IMR-90 (cell line): Measurements from ENCODE around the gene PRELID3B. TPM values are rescaled to one million over a fixed set of nuclear protein-coding genes. Genes with fewer than 3 reads are reported as not detected.

Experiments used
- ATAC-seq: fragments of 200-7000 bp; cut with Tn5 transposase; 2 replicates; pipeline ENCODE4 v1.9.1; 2020; ENCODE audit warnings: low read depth, mild to moderate bottlenecking, moderate library complexity
- BruUV-seq: library from RNA; stranded (reverse); fragments of 400-500 nt; replicated peaks from 2 replicates; lab custom pipeline; 2021; lab: Mats Ljungman, UMichigan
- CTCF ChIA-PET: fragments of 300-600 bp; formaldehyde crosslinking; extraction: SDS; loops from one replicate; lab custom pipeline; 2021; ENCODE audit warnings: antibody characterized with exemption; lab: Yijun Ruan, JAX
- POLR2A ChIA-PET: fragments of 300-600 bp; sonication (Branson Sonifier 250); formaldehyde crosslinking; loops from one replicate; lab custom pipeline; 2022; ENCODE audit warnings: antibody characterized with exemption; ENCODE audit not compliant: unreplicated experiment; lab: Charles Lee
- DNase-seq: peaks from one replicate; pipeline ENCODE4 v3.0.0; 2013
- H2AFZ ChIP-seq: replicated peaks from 2 replicates; pipeline ENCODE3; 2013; ENCODE audit warnings: low read length, mild to moderate bottlenecking; ENCODE audit not compliant: poor library complexity
- H2AK5ac ChIP-seq: 2 replicates; pipeline ENCODE4 v1.6.1; 2013; ENCODE audit warnings: low read depth, low read length, inconsistent platforms
- H2AK9ac ChIP-seq: replicated peaks from 2 replicates; pipeline ENCODE3; 2013; ENCODE audit warnings: mild to moderate bottlenecking, low read depth, low read length, moderate library complexity; ENCODE audit not compliant: poor library complexity
- H2BK120ac ChIP-seq: 2 replicates; pipeline ENCODE4 v1.6.1; 2013; ENCODE audit warnings: low read depth, low read length, inconsistent platforms
- H2BK15ac ChIP-seq: 3 replicates; pipeline ENCODE4 v1.6.1; 2013; ENCODE audit warnings: low read depth, low read length, inconsistent platforms
- H2BK20ac ChIP-seq: 2 replicates; pipeline ENCODE4 v1.6.1; 2013; ENCODE audit warnings: low read depth, mild to moderate bottlenecking, inconsistent platforms, low read length, moderate library complexity
- H2BK5ac ChIP-seq: 2 replicates; pipeline ENCODE4 v1.6.1; 2013; ENCODE audit warnings: mild to moderate bottlenecking, low read depth, low read length, inconsistent platforms; ENCODE audit not compliant: poor library complexity, severe bottlenecking
- H3K14ac ChIP-seq: replicated peaks from 2 replicates; pipeline ENCODE4 v1.6.1; 2013; ENCODE audit warnings: low read depth, low read length, inconsistent platforms
- H3K18ac ChIP-seq: 2 replicates; pipeline ENCODE4 v1.6.1; 2013; ENCODE audit warnings: low read depth, low read length, control low read depth
- H3K23ac ChIP-seq: 2 replicates; pipeline ENCODE4 v1.6.1; 2013; ENCODE audit warnings: low read depth, low read length, inconsistent platforms
- H3K27ac ChIP-seq: 2 replicates; pipeline ENCODE4 v1.5.1; 2013; ENCODE audit warnings: mild to moderate bottlenecking, control low read depth, low read length; ENCODE audit not compliant: insufficient read depth
- H3K27me3 ChIP-seq: 2 replicates; pipeline ENCODE4 v1.6.1; 2013; ENCODE audit warnings: low read length; ENCODE audit not compliant: control insufficient read depth, insufficient read depth
- H3K36me3 ChIP-seq: 2 replicates; pipeline ENCODE4 v1.6.1; 2013; ENCODE audit warnings: low read length, mixed read lengths; ENCODE audit not compliant: control insufficient read depth, insufficient read depth
- H3K4ac ChIP-seq: 2 replicates; pipeline ENCODE4 v1.6.1; 2013; ENCODE audit warnings: low read depth, low read length, inconsistent platforms
- H3K4me1 ChIP-seq: 2 replicates; pipeline ENCODE4 v1.6.1; 2013; ENCODE audit warnings: low read length, mixed read lengths; ENCODE audit not compliant: control insufficient read depth, insufficient read depth
- H3K4me2 ChIP-seq: 2 replicates; pipeline ENCODE4 v1.6.1; 2013; ENCODE audit warnings: low read depth, mild to moderate bottlenecking, control low read depth, low read length, moderate library complexity
- H3K4me3 ChIP-seq: 2 replicates; pipeline ENCODE4 v1.5.1; 2013; ENCODE audit warnings: low read depth, mild to moderate bottlenecking, control low read depth, low read length, moderate library complexity; ENCODE audit not compliant: insufficient read depth
- H3K56ac ChIP-seq: 2 replicates; pipeline ENCODE4 v1.6.1; 2013; ENCODE audit warnings: low read length, inconsistent platforms; ENCODE audit not compliant: insufficient read depth; ENCODE audit errors: extremely low read depth
- H3K79me1 ChIP-seq, 2 experiments: 2 replicates each; pipeline ENCODE4 v1.6.1; 2013; ENCODE audit warnings: low read length in 2 of 2, inconsistent platforms in 1 of 2, low read depth in 1 of 2
- H3K9ac ChIP-seq: 2 replicates; pipeline ENCODE4 v1.6.1; 2013; ENCODE audit warnings: low read depth, low read length, control low read depth
- H3K9me1 ChIP-seq: 2 replicates; pipeline ENCODE4 v1.6.1; 2013; ENCODE audit warnings: low read length, inconsistent platforms; ENCODE audit not compliant: insufficient read depth
- H3K9me3 ChIP-seq: 2 replicates; pipeline ENCODE4 v1.6.1; 2013; ENCODE audit warnings: low read length; ENCODE audit not compliant: control insufficient read depth, insufficient read depth
- H4K20me1 ChIP-seq: 2 replicates; pipeline ENCODE4 v1.6.1; 2013; ENCODE audit warnings: low read length, inconsistent platforms; ENCODE audit not compliant: insufficient read depth
- H4K5ac ChIP-seq: 2 replicates; pipeline ENCODE4 v1.6.1; 2013; ENCODE audit warnings: mild to moderate bottlenecking, low read depth, low read length, control low read depth
- H4K8ac ChIP-seq, 2 experiments: 2 replicates each; pipeline ENCODE4 v1.6.1; 2013; ENCODE audit warnings: low read depth in 2 of 2, low read length in 2 of 2, control low read depth in 1 of 2, inconsistent platforms in 1 of 2
- H4K91ac ChIP-seq: 2 replicates; pipeline ENCODE4 v1.6.1; 2013; ENCODE audit warnings: low read depth, low read length, inconsistent platforms; ENCODE audit not compliant: insufficient read depth
- NFE2L2 ChIP-seq: fragments of 150-350 bp; IDR thresholded peaks from 2 replicates; pipeline ENCODE4 v1.6.1; 2016; ENCODE audit warnings: low read depth, mild to moderate bottlenecking, low read length
- WGBS, 2 experiments: methylation state at CpG; one replicate each; pipeline versions ENCODE4 v1.1.5 to v1.1.7; 2013; ENCODE audit warnings: missing lambda C conversion rate in 2 of 2; ENCODE audit not compliant: insufficient read length in 1 of 2; ENCODE audit errors: extremely low coverage in 2 of 2; 5-methylcytosine and 5-hydroxymethylcytosine counted together
- dilution Hi-C: fragments of 300-500 bp; cut with HindIII; formaldehyde crosslinking; loops from one replicate; pipeline ENCODE4 v1.14.3; 2018; ENCODE audit warnings: low sequenced_read_pairs; ENCODE audit not compliant: unreplicated experiment
- in situ Hi-C: fragments of 300-500 bp; cut with MboI; formaldehyde crosslinking; loops from 3 replicates; pipeline ENCODE4 v1.14.3; 2019; ENCODE audit warnings: low sequenced_read_pairs, inconsistent platforms, mixed read lengths
- intact Hi-C: fragments of 100-400 bp; cut with micrococcal nuclease; formaldehyde crosslinking; loops from 2 replicates; pipeline ENCODE4 v1.10.0; 2022
- polyA plus RNA-seq, 3 experiments: library from polyadenylated mRNA; depleted of rRNA; stranded (reverse); fragments of >200 nt; gene quantifications; 2 replicates each; pipeline ENCODE4 v1.2.3, GENCODE V29; 2012; ENCODE audit warnings: low replicate concordance in 1 of 3
- total RNA-seq: library from RNA; depleted of rRNA; stranded (reverse); fragments of >200 nt; gene quantifications from 2 replicates; pipeline ENCODE4 v1.2.3, GENCODE V29; 2012
- TF ChIP-seq, protein P1 (sequence below): fragments of 150-350 bp; IDR thresholded peaks from 2 replicates; pipeline ENCODE4 v1.6.1; 2016; ENCODE audit warnings: low read depth, mild to moderate bottlenecking, low read length, moderate library complexity, borderline replicate concordance

PRELID3B gene
- total and polyA plus RNA-seq, 2 of the 4 experiments (the other 2 are of a cell fraction), result 24.8 to 41.9 TPM

DNA sequence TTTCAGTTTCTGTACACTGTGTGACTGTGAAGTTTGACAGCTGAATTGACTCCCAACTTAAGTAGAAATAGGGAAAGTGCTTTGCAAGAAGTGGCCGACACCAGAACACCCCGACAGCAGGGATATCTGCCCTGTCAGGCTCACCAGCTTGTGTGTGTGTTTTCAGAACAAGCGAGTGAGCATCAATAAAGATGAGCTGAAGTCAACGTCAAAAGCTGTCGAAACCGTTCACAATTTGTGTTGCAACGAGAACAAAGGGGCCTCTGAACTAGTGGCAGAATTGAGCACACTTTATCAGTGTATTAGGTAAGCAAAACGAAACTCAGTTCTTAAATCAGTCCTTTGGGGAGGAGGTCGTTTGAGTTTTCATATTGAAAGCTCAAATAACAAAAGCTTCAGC is 50.9 kb downstream of the PRELID3B start:
- peaks cover 70% of the 10 kb centered on the region for H3K36me3 ChIP-seq
- ATAC-seq (no peak; the same call in 1 of the 2 replicates), DNase-seq (peak; percentile 6)
- peaks cover 21% of the 10 kb centered on the region for H3K9me1 ChIP-seq
- H3K27me3 ChIP-seq, result no peaks in the 10 kb centered on the region
- no peak overlapping the region for H2BK120ac ChIP-seq
- peaks cover 15% of the 10 kb centered on the region for H4K20me1 ChIP-seq
- BruUV-seq, result no TSS peak
- ChIA-PET CTCF (interaction anchor here (0.9 to 1.3 kb wide), 2 partner anchors 10 to 28 kb away, joined by 3 to 4 read pairs; partner anchors contain the start of gene NELFCD), POLR2A (interaction anchor here (0.8 kb wide), 1 partner anchor 37 kb away, joined by 3 read pairs; no protein-coding TSS in a partner anchor)
- no peak overlapping the region for H2BK15ac ChIP-seq
- WGBS, 2 experiments, result 86% methylated on average over 7 of the region's 9 CpGs; no CpG with 5 or more reads in 1 of the 2 experiments
- no peak overlapping the region for H2AFZ ChIP-seq
- no peak overlapping the region for H4K91ac ChIP-seq
- no peak for TF ChIP-seq NFE2L2
- TF ChIP-seq, protein P1, sequence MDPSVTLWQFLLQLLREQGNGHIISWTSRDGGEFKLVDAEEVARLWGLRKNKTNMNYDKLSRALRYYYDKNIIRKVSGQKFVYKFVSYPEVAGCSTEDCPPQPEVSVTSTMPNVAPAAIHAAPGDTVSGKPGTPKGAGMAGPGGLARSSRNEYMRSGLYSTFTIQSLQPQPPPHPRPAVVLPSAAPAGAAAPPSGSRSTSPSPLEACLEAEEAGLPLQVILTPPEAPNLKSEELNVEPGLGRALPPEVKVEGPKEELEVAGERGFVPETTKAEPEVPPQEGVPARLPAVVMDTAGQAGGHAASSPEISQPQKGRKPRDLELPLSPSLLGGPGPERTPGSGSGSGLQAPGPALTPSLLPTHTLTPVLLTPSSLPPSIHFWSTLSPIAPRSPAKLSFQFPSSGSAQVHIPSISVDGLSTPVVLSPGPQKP, result no peak
- H3K4ac ChIP-seq, result no peak overlapping the region
- H3K4me2 ChIP-seq, result peak overlapping the region; percentile 58; the same call in 1 of the 2 replicates
- H3K9me3 ChIP-seq, result no peaks in the 10 kb centered on the region
- H3K9ac ChIP-seq, result no peak overlapping the region
- no peak overlapping the region for H4K5ac ChIP-seq
- H3K27ac ChIP-seq, result peak overlapping the region; percentile 10; the same call in 1 of the 2 replicates
- H3K56ac ChIP-seq, result no peak overlapping the region
- no peak overlapping the region for H2BK20ac ChIP-seq
- no peak overlapping the region for H2AK9ac ChIP-seq
- no peak overlapping the region for H3K4me3 ChIP-seq
- H3K4me1 ChIP-seq, result peaks cover 6% of the 10 kb centered on the region; the same call in 1 of the 2 replicates
- dilution Hi-C loops, result no loop called here
- no peak overlapping the region for H2BK5ac ChIP-seq
- intact Hi-C loops, result no loop called here
- no peak overlapping the region for H3K18ac ChIP-seq
- no peak overlapping the region for H3K14ac ChIP-seq
- H2AK5ac ChIP-seq, result no peak overlapping the region
- H3K79me1 ChIP-seq, result peaks cover 26 to 56% of the 10 kb centered on the region in 2 experiments
- no peak overlapping the region for H4K8ac ChIP-seq
- in situ Hi-C loops, result no loop called here
- no peak overlapping the region for H3K23ac ChIP-seq
